ENCODE measurements around the gene PALLD.

The PALLD gene

GRCh38 chr4:168846414-168846813 is 349.6 kb downstream of the PALLD start:
- no peak for DNase-seq (ENCODE audit: low read depth in 4 of 4, low spot score in 1 of 4)

DNA sequence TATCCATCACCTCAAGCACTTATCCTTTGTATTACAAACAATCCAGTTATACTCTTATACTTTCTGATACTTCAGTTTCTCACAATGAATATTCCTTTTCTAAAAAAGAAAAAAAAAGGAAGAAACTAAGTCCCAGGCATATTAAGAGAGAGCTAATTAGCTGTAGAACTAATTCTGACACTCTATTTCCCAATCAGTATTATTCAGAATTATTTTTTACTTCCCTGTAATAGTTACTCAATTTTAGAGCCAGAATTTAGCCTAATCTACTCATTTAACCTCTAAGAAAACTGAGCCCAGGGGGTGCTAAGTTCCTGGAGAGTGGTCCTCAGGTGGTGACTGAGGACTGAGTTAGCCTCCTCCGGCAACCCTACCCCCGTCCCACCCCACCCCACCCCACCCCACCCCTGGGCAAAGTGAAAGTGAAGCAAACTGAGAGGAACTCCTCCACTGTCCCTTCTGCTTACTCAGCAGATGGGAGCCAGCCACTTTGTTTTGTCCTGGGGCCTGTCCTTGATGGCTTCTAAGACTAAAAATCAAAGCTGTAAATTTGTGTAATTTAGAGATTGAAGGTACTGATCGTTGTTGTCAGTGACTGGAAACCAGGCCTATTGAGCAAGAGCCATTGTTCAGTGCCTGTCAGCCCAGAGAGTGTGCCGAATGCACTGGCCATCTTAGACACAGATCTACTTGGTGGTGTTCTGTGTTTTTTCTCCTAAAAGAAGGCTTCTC is 351.1 kb downstream of the PALLD start:
- DNase-seq (ENCODE audit: low read depth in 4 of 4, low spot score in 1 of 4): no peak

- DNase-seq (ENCODE audit: low read depth in 4 of 4, low spot score in 1 of 4): no peak
These were observed 352.3 kb downstream of the PALLD start for GRCh38 chr4:168849030-168849675.

- no peak for DNase-seq (ENCODE audit: low read depth in 4 of 4, low spot score in 1 of 4)
These were observed 353.1 kb downstream of the PALLD start for GRCh38 chr4:168849997-168850396.

- no peak for DNase-seq (ENCODE audit: low read depth in 4 of 4, low spot score in 1 of 4)
These were observed 355.5 kb downstream of the PALLD start for GRCh38 chr4:168852387-168852786.

GRCh38 chr4:168852933-168853713 is 356.3 kb downstream of the PALLD start:
- no peak for DNase-seq (ENCODE audit: low read depth in 4 of 4, low spot score in 1 of 4)

DNA sequence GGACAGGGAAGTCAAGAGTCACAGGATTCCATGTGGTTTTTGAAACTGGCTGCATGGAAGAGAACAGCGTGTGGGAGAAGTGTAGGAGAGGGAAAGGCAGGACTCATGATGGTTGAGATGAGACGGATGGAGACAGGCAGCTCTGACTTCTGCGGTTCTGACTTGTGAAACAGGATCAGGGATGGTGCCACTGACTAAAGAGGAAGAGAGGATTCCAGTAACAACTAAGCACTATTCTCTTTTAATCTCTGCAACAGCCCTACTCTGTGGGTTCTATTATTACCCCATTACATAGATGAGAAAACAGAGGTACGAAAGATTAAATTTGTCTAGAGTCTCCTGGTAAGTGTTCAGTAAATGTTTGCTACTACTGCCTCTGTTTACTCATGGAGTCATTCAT is 356.9 kb downstream of the PALLD start:
- DNase-seq (ENCODE audit: low read depth in 4 of 4, low spot score in 1 of 4): no peak

- no peak for DNase-seq (ENCODE audit: low read depth in 4 of 4, low spot score in 1 of 4)
These were observed 357.6 kb downstream of the PALLD start for GRCh38 chr4:168854350-168854921.

DNA sequence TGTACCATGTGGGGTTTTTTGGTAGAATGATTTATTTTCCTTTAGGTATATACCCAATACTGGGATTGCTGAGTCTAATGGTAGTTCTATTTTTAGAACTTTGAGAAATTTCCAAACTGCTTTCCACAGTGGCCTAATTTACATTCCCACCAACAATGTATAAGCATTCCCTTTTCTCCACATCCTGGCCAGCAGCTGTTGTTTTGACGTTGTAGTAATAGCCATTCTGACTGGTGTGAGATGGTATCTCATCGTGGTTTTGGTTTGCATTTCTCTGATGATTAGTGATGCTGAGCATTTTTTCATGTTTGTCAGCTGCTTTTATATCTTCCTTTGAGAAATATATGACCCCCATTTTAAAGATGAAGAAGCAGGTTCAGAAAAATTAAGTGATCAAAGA is 359.5 kb downstream of the PALLD start:
- no peak for DNase-seq (ENCODE audit: low read depth in 4 of 4, low spot score in 1 of 4)

- no peak for DNase-seq (ENCODE audit: low read depth in 4 of 4, low spot score in 1 of 4)
These were observed 360.2 kb downstream of the PALLD start for GRCh38 chr4:168857009-168857408.

DNA sequence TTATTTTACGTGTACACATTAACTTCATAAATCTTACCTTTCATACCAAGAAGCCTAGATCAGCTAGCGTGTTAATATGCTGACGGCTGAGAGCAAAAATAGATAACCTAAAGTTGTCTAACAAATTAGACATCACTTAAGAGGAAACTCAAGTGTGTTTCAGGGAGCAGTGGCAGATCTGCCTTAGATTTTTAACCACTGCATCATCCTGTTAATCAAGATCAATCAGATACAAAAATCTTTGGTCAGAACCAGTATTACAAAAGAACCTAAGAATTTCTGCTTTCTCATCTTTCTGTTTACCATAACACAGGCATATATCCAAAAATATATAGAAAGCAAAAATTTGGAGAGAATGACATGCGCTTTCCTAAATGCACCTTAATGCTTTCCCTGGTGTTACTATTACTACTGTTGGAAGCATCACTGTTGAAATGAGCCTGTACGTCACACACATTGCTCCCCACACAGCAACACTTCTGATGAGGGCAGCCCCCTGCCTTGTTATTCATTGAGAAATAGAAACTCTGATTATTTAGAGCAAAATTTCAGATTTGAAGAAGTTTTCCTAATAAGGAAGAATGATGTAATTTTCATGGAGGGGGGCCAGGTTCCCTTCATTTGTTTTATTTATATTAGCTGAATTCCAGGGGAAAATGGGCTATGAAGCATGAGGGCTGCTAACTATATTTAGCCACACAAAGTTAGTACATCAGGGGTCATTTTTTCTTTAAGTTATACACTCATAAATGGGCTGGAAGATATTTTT is 360.9 kb downstream of the PALLD start:
- DNase-seq (ENCODE audit: low read depth in 4 of 4, low spot score in 1 of 4): no peak

DNA sequence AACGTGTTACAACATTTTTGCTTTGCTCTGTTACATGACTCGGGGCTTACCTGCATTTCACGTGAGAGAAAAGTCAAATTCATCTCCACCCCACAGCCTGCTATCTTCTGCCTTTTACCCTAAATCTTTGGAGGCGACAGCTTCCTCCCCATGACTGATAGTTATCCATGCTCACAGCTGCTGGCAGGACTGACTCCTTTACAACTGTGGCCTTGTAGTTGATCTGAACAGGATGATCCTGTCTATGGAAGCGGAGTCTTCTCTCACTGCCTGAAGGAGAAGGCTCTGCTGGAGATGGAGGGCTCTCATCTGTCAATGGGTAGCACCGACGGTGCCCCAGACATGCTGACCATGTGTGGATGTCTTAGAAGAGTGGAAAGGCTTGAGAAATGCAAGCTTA is 362.2 kb downstream of the PALLD start:
- DNase-seq (ENCODE audit: low read depth in 4 of 4, low spot score in 1 of 4): no peak

DNA sequence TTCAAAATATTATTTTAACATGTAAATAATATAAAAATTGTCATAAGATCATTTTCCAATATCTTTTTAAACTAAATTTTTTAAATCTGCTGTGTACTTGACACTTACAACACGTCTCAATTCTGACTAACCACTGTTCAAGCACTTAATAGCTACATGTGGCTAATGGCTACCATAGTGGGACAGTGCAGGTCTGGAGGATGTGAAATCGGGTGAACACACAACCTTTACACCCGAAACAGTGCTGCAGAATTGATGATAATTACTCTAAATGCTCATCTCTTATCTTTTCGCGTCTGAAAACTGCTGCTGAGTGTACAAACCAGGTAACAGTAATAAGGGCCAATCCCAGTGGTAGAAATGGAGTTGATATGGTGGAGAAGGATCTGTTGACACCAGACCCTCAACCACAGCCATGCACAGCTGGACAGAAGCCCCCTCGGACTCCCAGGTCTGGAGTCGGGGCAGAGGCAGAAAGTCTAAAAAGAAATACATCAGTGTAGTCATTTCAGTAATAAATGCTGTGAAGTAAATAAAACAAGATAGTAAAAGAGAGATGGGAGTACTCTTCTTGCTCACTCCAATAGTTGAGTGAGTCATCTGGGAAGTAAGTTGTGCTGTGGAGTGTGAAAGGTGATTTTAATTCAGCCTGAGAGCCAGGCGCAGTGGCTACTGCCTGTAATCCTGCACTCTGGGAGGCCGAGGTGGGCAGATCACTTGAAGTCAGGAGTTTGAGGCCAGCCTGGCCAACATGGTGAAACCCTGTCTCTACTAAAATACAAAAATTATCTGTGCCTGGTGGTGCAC is 363.2 kb downstream of the PALLD start:
- DNase-seq (ENCODE audit: low read depth in 4 of 4, low spot score in 1 of 4): no peak

GRCh38 chr4:168860827-168861226 is 364.0 kb downstream of the PALLD start:
- DNase-seq (ENCODE audit: low read depth in 4 of 4, low spot score in 1 of 4): no peak

DNA sequence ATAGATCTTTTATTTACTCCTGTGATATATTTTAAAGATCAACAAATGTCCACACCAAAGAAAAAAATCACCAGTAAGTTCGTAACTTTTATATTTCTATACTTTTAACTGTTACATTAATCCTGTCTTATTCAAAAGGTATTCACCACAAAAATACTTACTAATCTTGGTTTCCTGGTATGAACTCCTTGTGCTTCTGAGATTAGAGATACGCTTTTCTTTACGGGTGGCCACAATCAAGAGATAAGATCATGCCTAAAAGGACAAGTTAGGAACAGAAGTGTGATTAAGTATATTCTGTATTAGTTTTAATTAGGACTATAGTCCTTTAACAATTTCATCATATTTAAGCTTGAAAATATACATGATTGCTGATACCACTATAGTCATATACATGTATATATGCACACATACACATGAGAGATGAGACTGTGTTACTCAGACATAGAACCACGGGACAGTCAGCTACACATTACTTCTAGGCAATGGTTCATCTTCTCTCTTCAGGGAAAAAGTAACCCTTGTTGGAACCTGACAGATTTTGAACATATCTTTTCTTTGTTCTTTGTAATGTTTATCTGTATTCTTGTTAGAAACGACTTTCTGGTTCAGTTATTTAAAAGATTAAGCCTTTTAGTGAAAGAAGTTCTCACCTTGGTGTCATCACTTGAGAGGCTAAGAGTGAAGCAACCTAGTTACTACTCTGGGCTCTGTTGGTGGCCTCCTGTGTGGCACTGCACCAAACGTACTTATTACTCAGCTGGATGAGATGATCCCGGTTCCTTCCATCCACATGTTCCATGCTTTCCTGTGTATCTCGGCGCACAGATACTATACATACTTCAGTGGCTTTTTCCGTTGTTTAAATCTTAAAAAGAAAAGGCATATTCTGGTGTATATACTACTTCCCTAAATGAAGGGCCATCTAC is 367.1 kb downstream of the PALLD start:
- no peak for DNase-seq (ENCODE audit: low read depth in 4 of 4, low spot score in 1 of 4)

GRCh38 chr4:168864821-168865541 is 368.1 kb downstream of the PALLD start:
- no peak for DNase-seq (ENCODE audit: low read depth in 4 of 4, low spot score in 1 of 4)

- no peak for DNase-seq (ENCODE audit: low read depth in 4 of 4, low spot score in 1 of 4)
These were observed 369.0 kb downstream of the PALLD start for GRCh38 chr4:168865854-168866253.

GRCh38 chr4:168866635-168867034 is 369.8 kb downstream of the PALLD start:
- DNase-seq (ENCODE audit: low read depth in 4 of 4, low spot score in 1 of 4): no peak
